OCI-M2 (cell line): ENCODE results near the gene MYO5C.
"Not testable (repeated sequence)": the region's sequence is repeated elsewhere in the genome, so short reads cannot be mapped to it uniquely, and the experiment has no call there.

Experiments used
- DNase-seq: peaks from one replicate; lab custom pipeline; 2025; ENCODE audit not compliant: unreplicated experiment; lab: John Stamatoyannopoulos, UW

MYO5C gene

DNA sequence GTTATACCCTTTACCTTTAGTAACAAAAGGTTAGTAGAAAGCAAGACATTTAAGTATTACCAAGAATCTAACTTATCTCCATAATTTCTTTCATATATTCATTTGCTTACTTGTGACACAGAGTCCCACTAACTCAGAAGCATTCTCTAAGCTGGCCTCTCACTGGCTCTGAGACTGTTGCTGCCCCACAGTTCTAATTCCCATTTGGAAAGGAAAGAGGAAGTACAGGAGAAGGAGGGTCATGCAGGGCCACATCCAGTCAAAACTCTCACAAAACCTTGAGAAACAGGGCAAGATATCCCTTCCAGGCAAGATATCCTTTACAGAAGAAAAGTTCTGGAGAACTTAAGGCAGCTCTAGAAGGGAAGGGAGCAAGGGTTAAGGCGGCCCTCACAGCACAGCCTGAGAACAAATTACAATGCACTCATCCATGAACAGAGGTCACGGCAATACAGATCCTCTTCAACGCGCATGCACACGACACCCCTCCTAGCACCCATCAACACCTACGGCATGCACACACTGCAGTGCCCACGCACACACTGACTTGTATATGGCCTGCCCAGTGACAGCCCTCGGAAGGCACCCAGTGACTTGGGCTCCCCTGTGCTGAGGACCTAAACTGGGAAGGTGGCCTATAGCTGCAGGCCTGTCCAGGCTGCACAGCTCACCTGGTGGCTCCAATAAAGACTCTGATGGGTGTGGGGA is 13.0 kb upstream of the MYO5C start:
- no peak for DNase-seq

GRCh38 chr15:52307847-52308246 is 12.2 kb upstream of the MYO5C start:
- no peak for DNase-seq

GRCh38 chr15:52306270-52306669 is 10.7 kb upstream of the MYO5C start:
- DNase-seq: no peak

GRCh38 chr15:52303093-52303772 is 7.6 kb upstream of the MYO5C start:
- no peak for DNase-seq

- DNase-seq: no peak
These were observed 5.8 kb upstream of the MYO5C start for GRCh38 chr15:52301265-52301847.

DNA sequence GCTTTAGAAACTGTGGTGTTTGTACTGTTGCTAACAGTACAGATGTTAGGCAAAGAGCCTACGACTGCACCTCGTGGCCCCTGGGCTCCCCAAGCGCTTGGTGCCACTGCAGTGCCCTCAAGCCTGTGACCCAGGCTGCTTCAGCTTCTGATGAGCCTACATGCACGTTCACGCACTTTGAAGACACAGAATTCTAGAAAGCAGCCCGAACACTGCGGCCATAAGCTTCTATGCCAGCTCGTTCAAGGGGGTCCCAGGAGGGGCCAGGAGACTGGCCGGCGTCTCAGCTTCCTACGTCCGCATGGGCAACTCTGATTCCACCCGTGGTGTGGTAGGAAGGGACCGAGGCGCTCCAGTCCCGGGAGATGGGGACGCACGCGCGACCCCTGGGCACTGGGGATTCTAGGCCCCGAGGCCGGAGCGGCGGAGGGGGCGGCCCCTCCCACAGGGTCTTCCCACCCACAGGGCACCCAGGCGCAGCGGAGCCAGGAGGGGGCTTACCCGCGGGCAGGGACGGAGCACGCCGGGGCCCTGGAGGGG is 653 bp downstream of the MYO5C start:
- no peak for DNase-seq

DNA sequence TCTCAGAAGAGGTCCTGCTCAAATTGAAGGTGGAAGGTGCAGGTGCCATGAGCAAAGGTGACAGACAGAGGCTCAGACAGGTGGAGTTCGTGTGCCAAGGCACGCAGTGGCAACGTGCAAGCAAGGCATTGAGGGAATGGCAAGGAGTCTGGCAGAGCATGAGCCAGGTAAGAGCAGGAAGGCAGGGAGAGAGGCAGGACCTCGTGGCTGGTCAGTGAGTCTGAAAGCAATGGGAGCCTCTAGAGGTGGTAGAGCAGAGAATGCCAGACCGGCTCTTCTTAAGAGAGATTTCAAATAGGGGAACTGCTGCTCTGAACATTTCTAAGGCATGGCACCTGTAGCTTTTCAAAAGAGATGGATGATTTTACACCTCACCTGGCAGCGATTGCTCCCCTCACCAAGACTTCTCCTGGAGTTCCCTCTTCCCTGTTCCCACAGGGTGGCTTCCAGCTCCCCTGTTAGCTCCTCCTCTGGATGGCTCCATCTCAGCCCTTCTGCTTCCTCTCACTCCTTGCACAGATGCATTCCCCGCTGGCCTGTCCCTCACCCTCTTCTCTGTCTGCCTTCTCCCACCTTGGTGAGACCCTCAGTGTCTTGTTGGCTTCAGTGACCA is 2.7 kb downstream of the MYO5C start:
- DNase-seq: no peak

DNA sequence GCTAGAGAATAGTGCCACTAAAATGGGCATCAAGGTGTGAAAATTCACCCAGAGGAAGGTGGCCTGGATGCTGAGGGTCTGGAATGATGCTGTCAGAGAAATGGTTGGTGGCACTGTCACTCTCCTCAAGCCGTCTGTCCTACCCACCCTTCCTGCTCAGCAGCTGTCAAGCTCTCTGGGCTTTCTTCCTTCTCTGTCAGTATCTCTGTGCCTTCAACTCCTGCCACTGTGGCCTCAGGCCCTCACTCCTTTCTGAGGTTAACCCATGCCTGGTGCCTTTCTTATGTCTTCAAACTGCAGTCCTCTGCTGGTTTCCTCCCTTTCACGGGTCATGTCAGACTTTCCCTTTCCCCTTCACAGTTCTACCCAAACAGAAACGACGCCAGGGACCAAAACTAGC is 4.4 kb downstream of the MYO5C start:
- no peak for DNase-seq

DNA sequence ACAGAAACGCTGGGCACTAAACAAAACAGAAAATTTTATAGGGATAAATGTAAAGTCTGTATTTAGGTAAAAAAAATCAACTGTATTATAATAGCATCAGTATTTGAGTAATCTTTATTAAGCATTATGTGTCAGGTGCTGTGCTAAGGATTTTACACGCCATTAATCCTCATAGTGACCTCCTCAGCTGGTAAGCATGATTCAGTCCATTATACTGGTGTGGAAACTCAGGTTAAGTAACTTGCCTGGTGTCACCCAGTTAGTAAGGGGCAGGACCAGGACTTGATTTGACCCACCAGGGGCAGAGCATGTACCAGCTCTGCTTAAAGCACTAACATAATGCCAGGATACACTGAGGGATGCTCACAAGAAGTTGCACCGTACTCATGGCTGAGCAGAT is 4.8 kb downstream of the MYO5C start:
- DNase-seq: no peak

- DNase-seq: no peak
These were observed 5.3 kb downstream of the MYO5C start for GRCh38 chr15:52290329-52290728.

DNA sequence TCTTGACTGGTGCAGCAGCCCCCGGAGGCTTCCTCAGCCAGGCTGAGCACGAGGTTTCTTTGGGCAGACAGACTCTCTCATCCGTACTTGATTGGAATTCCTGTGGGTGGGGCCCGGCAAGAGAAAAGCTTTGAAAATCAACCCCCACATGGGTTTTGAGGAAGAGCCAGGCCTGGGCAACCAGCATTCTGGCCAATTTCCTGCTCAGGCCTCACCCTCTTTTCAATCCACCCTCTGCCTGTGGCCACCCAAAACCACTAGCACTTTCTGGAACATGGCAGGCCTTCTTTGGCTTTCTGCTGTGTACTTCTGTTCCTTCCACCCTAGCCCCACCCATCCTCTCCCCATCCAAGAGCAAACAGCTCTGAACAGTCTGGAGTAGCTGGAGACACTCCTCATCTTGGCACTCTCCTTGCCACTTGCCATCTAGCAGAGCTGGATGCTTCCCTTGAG is 5.9 kb downstream of the MYO5C start:
- DNase-seq: no peak

DNA sequence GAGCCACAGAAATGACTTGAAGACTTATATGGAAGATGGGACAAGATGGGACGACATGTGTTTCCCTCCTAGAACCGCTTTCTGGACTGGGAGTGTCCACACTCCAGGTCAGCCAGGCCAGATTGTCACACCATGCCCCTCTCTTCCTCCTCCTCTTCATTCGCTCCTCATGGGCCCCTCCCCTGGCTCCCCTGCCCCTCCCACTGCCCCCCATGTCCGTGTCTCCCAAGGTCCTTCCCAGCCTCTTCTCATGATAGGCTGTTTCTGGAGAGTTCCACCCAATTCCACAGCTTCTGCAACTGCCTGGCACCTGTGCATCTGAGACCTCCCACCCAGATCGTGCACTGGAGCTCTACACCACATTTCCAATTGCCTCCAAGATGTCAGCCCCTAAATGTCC is 6.6 kb downstream of the MYO5C start:
- no peak for DNase-seq

DNA sequence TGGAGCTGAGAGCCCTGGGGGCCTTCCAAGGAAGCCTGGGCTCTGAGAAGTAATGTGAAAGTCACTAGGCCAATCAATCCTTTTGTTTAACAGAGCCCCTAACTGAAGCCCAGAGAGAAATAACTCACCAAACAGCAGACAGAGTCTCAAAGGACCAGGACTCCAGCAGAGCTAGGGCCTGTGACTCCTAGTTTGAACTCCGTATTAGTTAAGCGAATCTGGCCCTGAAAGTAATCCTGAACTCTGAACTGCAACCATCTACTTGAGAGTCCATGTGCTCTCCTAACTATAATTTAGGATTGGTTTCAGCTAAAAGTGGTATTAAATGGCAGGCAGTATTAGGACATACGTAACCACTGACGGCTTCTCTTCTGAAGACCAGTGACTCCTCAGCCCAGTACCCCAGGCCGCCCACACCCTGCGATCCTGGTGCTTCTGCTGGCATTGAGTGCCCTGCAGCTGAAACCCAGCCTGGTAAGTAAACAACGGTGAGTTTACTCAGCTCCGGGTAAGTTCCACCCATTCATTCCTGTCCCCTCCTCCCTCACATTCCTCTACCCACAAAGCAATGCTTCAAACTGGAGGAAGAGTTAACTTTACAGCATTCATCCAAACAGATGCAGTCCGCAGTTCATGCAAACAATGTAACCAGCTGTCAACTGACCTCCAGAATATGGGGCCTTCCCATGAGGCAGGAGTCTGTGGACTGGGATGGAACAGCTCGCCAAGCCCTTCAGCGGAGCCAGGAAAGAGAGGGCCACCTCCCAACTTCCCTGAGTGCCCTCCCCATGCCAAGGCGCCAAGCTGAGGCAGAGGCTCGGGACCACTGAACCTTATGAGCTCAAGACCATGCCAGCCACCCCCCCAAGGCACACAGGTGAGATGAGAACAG is 7.3 kb downstream of the MYO5C start:
- no peak for DNase-seq

- no peak for DNase-seq
These were observed 8.5 kb downstream of the MYO5C start for GRCh38 chr15:52287114-52287513.

GRCh38 chr15:52285941-52286340 is 9.7 kb downstream of the MYO5C start:
- DNase-seq: not testable (repeated sequence)

DNA sequence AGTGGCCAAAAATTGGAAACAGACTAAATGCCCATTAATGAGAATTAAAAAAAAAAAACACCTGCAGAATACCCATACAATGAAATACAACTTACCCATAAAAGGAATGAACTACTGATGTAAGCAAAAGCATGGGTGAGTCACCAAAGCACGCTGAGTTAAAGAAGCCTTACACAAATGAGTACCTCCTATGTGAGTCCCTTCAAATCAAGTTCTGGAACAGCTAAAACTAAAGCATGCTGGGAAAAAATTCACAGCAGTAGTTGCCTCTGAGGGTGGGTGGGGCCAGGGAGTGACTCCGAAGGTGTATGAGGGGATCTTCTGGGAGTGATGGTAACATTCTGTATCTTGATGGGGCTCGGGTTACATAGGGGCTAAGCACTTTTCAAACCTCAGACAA is 11.4 kb downstream of the MYO5C start:
- DNase-seq: no peak

- DNase-seq: no peak
These were observed 12.3 kb downstream of the MYO5C start for GRCh38 chr15:52283281-52283680.

DNA sequence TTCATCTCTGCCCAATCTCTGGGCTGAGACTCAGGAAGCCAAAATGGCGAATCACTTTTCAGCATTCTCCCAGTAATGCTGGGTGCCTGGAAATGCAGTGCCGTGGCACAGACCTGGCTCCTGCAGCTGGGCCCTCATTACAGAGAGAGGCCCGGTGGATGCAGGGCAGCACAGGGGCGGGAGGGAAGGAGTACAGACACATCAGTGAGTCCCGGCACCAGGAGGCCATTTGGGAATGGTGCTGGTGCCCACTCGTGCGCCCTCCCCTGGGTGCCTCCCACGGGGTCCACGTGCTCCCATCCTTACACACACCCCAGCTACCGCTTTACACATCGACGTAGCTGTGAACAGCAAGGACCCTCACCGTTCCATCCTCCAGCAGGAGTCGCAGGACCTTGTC is 13.2 kb downstream of the MYO5C start:
- no peak for DNase-seq

DNA sequence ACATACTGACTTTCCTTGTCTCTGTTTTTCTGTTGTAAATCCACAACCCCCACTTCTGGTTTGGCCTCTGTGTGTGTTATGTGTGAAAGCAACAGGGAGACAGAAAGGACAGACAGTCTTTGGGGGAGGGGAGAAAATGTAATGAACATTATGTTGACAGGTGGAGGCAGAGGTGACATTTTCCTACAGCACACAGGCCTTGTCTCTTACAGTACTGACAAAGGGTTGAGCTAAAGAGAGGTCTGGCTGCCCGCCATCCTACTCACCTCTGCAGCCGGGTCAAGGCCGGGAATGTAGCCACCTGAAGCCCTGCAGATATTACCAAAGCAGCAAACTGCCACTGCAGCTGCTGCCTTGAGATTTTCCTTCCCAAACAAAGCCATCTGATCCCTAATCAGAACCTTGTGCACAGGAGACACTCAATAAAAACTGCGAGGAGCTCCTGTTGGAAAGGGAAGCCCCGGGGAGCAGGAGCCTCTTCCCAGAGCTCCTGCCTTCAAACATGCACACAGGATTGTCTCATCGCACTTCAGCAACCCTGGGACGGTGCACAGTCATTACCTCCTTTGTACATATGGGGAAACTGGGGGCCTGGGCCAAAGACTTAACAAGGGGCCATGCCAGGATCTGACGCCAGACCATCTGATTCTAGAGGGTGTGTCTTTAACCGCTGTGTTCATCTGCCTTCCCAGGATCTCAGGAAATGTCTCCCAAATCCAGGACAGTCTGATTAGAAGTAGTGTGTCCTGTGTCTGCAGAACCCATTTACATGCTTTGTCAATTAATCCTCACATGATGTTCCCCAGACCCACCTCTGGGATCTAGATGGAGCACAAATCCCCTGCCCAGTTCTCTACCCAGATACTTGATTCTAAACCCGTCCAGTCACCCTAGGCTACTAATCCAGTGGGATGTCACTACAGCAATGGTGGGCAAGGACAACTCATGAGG is 14.2 kb downstream of the MYO5C start:
- no peak for DNase-seq
